ENCODE measurements around the gene CTDSPL.

Gene CTDSPL

GRCh38 chr3:37819591-37819990, 42.1 kb upstream of the CTDSPL start:
- TF ChIP-seq OSR1 (CRISPR knock-in tag; IDR thresholded peaks at IDR 0.05) (no peak), BACH2 (CRISPR knock-in tag; IDR thresholded peaks at IDR 0.05; ENCODE audit: borderline replicate concordance) (no peak), ZC3H10 (CRISPR knock-in tag; IDR thresholded peaks at IDR 0.05) (no peak), CREB5 (CRISPR knock-in tag; IDR thresholded peaks at IDR 0.05; ENCODE audit: low read depth) (no peak), ZNF70 (CRISPR knock-in tag; IDR thresholded peaks at IDR 0.05) (no peak), TCF4 (CRISPR knock-in tag; IDR thresholded peaks at IDR 0.05; ENCODE audit: borderline replicate concordance) (peak; percentile 52), TSHZ2 (CRISPR knock-in tag; IDR thresholded peaks at IDR 0.05) (0 out of 2 replicates have a peak, but pooled peaks have one; percentile 36), ISL1 (CRISPR knock-in tag; IDR thresholded peaks at IDR 0.05) (peak; percentile 77), PATZ1 (CRISPR knock-in tag; IDR thresholded peaks at IDR 0.05; ENCODE audit: borderline replicate concordance) (no peak), POU6F1 (CRISPR knock-in tag; IDR thresholded peaks at IDR 0.05; ENCODE audit: borderline replicate concordance, low read depth) (no peak), SNAI2 (CRISPR knock-in tag; IDR thresholded peaks at IDR 0.05) (no peak), ARNTL (CRISPR knock-in tag; IDR thresholded peaks at IDR 0.05; ENCODE audit: borderline replicate concordance, low read depth) (no peak), GLIS3 (CRISPR knock-in tag; IDR thresholded peaks at IDR 0.05) (no peak), TOX (CRISPR knock-in tag; IDR thresholded peaks at IDR 0.05; ENCODE audit: borderline replicate concordance) (peak; percentile 14; the same call in 1 of the 2 replicates), RARB (CRISPR knock-in tag; IDR thresholded peaks at IDR 0.05) (no peak), ESRRG (CRISPR knock-in tag; IDR thresholded peaks at IDR 0.05) (no peak), ZFP3 (CRISPR knock-in tag; IDR thresholded peaks at IDR 0.05) (no peak), CSDC2 (CRISPR knock-in tag; IDR thresholded peaks at IDR 0.05) (no peak), PPARA (CRISPR knock-in tag; IDR thresholded peaks at IDR 0.05; ENCODE audit: borderline replicate concordance) (no peak), ZFP30 (CRISPR knock-in tag; IDR thresholded peaks at IDR 0.05) (no peak), CSRNP3 (CRISPR knock-in tag; IDR thresholded peaks at IDR 0.05) (no peak), ZNF8 (CRISPR knock-in tag; IDR thresholded peaks at IDR 0.05) (no peak), ZNF565 (CRISPR knock-in tag; conservative IDR thresholded peaks at IDR 0.05; ENCODE audit: low read depth) (no peak)
- peak; percentile 75 for ATAC-seq

- TF ChIP-seq ESRRG (CRISPR knock-in tag; IDR thresholded peaks at IDR 0.05) (no peak), TCF4 (CRISPR knock-in tag; IDR thresholded peaks at IDR 0.05; ENCODE audit: borderline replicate concordance) (no peak), ZFP3 (CRISPR knock-in tag; IDR thresholded peaks at IDR 0.05) (no peak), ZNF565 (CRISPR knock-in tag; conservative IDR thresholded peaks at IDR 0.05; ENCODE audit: low read depth) (no peak), ISL1 (CRISPR knock-in tag; IDR thresholded peaks at IDR 0.05) (no peak), CSRNP3 (CRISPR knock-in tag; IDR thresholded peaks at IDR 0.05) (no peak), ARNTL (CRISPR knock-in tag; IDR thresholded peaks at IDR 0.05; ENCODE audit: borderline replicate concordance, low read depth) (no peak), GLIS3 (CRISPR knock-in tag; IDR thresholded peaks at IDR 0.05) (no peak), PPARA (CRISPR knock-in tag; IDR thresholded peaks at IDR 0.05; ENCODE audit: borderline replicate concordance) (no peak)
- peak; percentile 32; the same call in 1 of the 3 replicates for ATAC-seq
These were observed 41.4 kb upstream of the CTDSPL start for GRCh38 chr3:37820286-37820685.

Measured in SK-N-SH treated with all-trans-retinoic acid at 6 μM for 48 hours (cell line).